Esophagus muscularis mucosa (tissue), 3 donors: ENCODE measurements around the gene STYXL2.

Source experiments
- POLR2A ChIP-seq: fragments of 450-650 bp; IDR thresholded peaks from one replicate; pipeline ENCODE4 v1.6.1; 2017; ENCODE audit warnings: antibody characterized with exemption, moderate library complexity, mild to moderate bottlenecking, low read depth
- POLR2AphosphoS5 ChIP-seq, 2 donors: sonication (generic); formaldehyde crosslinking; IDR thresholded peaks; one replicate each; pipeline ENCODE4 v1.6.1; 2017; ENCODE audit warnings: antibody characterized with exemption in 2 of 2
- TF ChIP-seq, protein P1 (sequence below), 3 experiments: fragments of 200-600 bp in 2 of 3; fragments of 450-650 bp in 1 of 3; sonication (generic) in 2 of 3; IDR thresholded peaks; one replicate each; pipeline ENCODE4 v1.5.1; 2017 to 2019; ENCODE audit warnings: antibody characterized with exemption in 3 of 3, mild to moderate bottlenecking in 2 of 3, moderate library complexity in 1 of 3

GRCh38 chr1:167107456-167107855 lies 13.6 kb downstream of the STYXL2 start:
- no peak for TF ChIP-seq POLR2AphosphoS5 (IDR thresholded peaks at IDR 0.05)
- TF ChIP-seq POLR2A: no peak
- TF ChIP-seq, protein P1, sequence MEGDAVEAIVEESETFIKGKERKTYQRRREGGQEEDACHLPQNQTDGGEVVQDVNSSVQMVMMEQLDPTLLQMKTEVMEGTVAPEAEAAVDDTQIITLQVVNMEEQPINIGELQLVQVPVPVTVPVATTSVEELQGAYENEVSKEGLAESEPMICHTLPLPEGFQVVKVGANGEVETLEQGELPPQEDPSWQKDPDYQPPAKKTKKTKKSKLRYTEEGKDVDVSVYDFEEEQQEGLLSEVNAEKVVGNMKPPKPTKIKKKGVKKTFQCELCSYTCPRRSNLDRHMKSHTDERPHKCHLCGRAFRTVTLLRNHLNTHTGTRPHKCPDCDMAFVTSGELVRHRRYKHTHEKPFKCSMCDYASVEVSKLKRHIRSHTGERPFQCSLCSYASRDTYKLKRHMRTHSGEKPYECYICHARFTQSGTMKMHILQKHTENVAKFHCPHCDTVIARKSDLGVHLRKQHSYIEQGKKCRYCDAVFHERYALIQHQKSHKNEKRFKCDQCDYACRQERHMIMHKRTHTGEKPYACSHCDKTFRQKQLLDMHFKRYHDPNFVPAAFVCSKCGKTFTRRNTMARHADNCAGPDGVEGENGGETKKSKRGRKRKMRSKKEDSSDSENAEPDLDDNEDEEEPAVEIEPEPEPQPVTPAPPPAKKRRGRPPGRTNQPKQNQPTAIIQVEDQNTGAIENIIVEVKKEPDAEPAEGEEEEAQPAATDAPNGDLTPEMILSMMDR (IDR thresholded peaks at IDR 0.05): no peak
